Measurements from ENCODE around the gene OCA2. TPM values are rescaled to one million over a fixed set of nuclear protein-coding genes. Genes with fewer than 3 reads are reported as not detected.
"Not testable (repeated sequence)": the region's sequence is repeated elsewhere in the genome, so short reads cannot be mapped to it uniquely, and the experiment has no call there.

The OCA2 gene
- polyA plus RNA-seq, 1 donor from 2014 or later: not detected

- Mint-ChIP-seq H3K27ac (no peak overlapping the region), H3K4me3 (no peak overlapping the region), H3K27me3 (no peaks in the 10 kb centered on the region), H3K9me3 (peaks cover 0 to 5% (median 0%) of the 10 kb centered on the region in 3 donors), H3K36me3 (no peaks in the 10 kb centered on the region), H3K4me1 (no peaks in the 10 kb centered on the region)
Observed at GRCh38 chr15:28021281-28022039, 77.7 kb downstream of the OCA2 start.

- no peaks in the 10 kb centered on the region for H3K36me3 Mint-ChIP-seq
- H3K27ac Mint-ChIP-seq: no peak overlapping the region
- H3K9me3 Mint-ChIP-seq: peaks cover 0 to 5% (median 0%) of the 10 kb centered on the region in 3 donors
- no peaks in the 10 kb centered on the region for H3K4me1 Mint-ChIP-seq
- H3K27me3 Mint-ChIP-seq: no peaks in the 10 kb centered on the region
- H3K4me3 Mint-ChIP-seq: no peak overlapping the region
Observed at GRCh38 chr15:28020644-28021043, 78.5 kb downstream of the OCA2 start.

- Mint-ChIP-seq H3K4me1 (no peaks in the 10 kb centered on the region), H3K36me3 (no peaks in the 10 kb centered on the region), H3K27me3 (no peaks in the 10 kb centered on the region), H3K9me3 (peaks cover 0 to 4% (median 0%) of the 10 kb centered on the region in 3 donors), H3K4me3 (no peak overlapping the region), H3K27ac (no peak overlapping the region)
Observed at GRCh38 chr15:28019594-28020309, 79.4 kb downstream of the OCA2 start.

- no peaks in the 10 kb centered on the region for H3K36me3 Mint-ChIP-seq
- H3K27me3 Mint-ChIP-seq: no peaks in the 10 kb centered on the region
- peaks cover 0 to 4% (median 4%) of the 10 kb centered on the region in 3 donors for H3K9me3 Mint-ChIP-seq
- H3K27ac Mint-ChIP-seq: no peak overlapping the region
- H3K4me3 Mint-ChIP-seq: no peak overlapping the region
- H3K4me1 Mint-ChIP-seq: no peaks in the 10 kb centered on the region
Observed at GRCh38 chr15:28018291-28019044, 80.6 kb downstream of the OCA2 start.

GRCh38 chr15:28017423-28017924, 81.6 kb downstream of the OCA2 start:
- H3K4me3 Mint-ChIP-seq: no peak overlapping the region
- no peaks in the 10 kb centered on the region for H3K36me3 Mint-ChIP-seq
- peaks cover 0 to 5% (median 4%) of the 10 kb centered on the region in 3 donors for H3K9me3 Mint-ChIP-seq
- H3K4me1 Mint-ChIP-seq: no peaks in the 10 kb centered on the region
- no peaks in the 10 kb centered on the region for H3K27me3 Mint-ChIP-seq
- no peak overlapping the region for H3K27ac Mint-ChIP-seq

GRCh38 chr15:28015855-28016254, 83.3 kb downstream of the OCA2 start:
- Mint-ChIP-seq H3K4me3 (no peak overlapping the region), H3K9me3 (peaks cover 0 to 5% (median 4%) of the 10 kb centered on the region in 3 donors), H3K36me3 (no peaks in the 10 kb centered on the region), H3K27ac (no peak overlapping the region), H3K4me1 (no peaks in the 10 kb centered on the region), H3K27me3 (no peaks in the 10 kb centered on the region)

GRCh38 chr15:28014623-28015200, 84.4 kb downstream of the OCA2 start:
- Mint-ChIP-seq H3K4me3 (no peak overlapping the region), H3K4me1 (no peaks in the 10 kb centered on the region), H3K36me3 (no peaks in the 10 kb centered on the region), H3K9me3 (peaks cover 0 to 7% (median 6%) of the 10 kb centered on the region in 3 donors), H3K27ac (no peak overlapping the region), H3K27me3 (no peaks in the 10 kb centered on the region)

- Mint-ChIP-seq H3K36me3 (no peaks in the 10 kb centered on the region), H3K27me3 (no peaks in the 10 kb centered on the region), H3K9me3 (peaks cover 0 to 9% (median 9%) of the 10 kb centered on the region in 3 donors), H3K4me1 (no peaks in the 10 kb centered on the region), H3K27ac (no peak overlapping the region), H3K4me3 (no peak overlapping the region)
Observed at GRCh38 chr15:28013976-28014375, 85.1 kb downstream of the OCA2 start.

- no peak overlapping the region for H3K4me3 Mint-ChIP-seq
- no peak overlapping the region for H3K27ac Mint-ChIP-seq
- H3K4me1 Mint-ChIP-seq: no peaks in the 10 kb centered on the region
- peaks cover 0 to 10% (median 8%) of the 10 kb centered on the region in 3 donors for H3K9me3 Mint-ChIP-seq
- no peaks in the 10 kb centered on the region for H3K36me3 Mint-ChIP-seq
- H3K27me3 Mint-ChIP-seq: no peaks in the 10 kb centered on the region
Observed at GRCh38 chr15:28013480-28013879, 85.6 kb downstream of the OCA2 start.

- Mint-ChIP-seq H3K4me3 (no peak overlapping the region), H3K36me3 (no peaks in the 10 kb centered on the region), H3K27me3 (no peaks in the 10 kb centered on the region), H3K27ac (no peak overlapping the region), H3K9me3 (peaks cover 0 to 13% (median 6%) of the 10 kb centered on the region in 3 donors), H3K4me1 (no peaks in the 10 kb centered on the region)
Observed at GRCh38 chr15:28012231-28012630, 86.9 kb downstream of the OCA2 start.

- H3K36me3 Mint-ChIP-seq, H3K27me3 Mint-ChIP-seq, H3K4me1 Mint-ChIP-seq, H3K27ac Mint-ChIP-seq, H3K4me3 Mint-ChIP-seq: not testable (repeated sequence)
- H3K9me3 Mint-ChIP-seq: peaks cover 5 to 14% (median 10%) of the 10 kb centered on the region in 3 donors
Observed at GRCh38 chr15:28008175-28008574, 90.9 kb downstream of the OCA2 start.

- no peaks in the 10 kb centered on the region for H3K27me3 Mint-ChIP-seq
- H3K4me1 Mint-ChIP-seq: no peaks in the 10 kb centered on the region
- H3K27ac Mint-ChIP-seq: no peak overlapping the region
- no peaks in the 10 kb centered on the region for H3K36me3 Mint-ChIP-seq
- H3K9me3 Mint-ChIP-seq: peaks cover 5 to 14% (median 9%) of the 10 kb centered on the region in 3 donors
- H3K4me3 Mint-ChIP-seq: no peak overlapping the region
Observed at GRCh38 chr15:28006116-28006905, 92.8 kb downstream of the OCA2 start.

GRCh38 chr15:28005004-28005527, 94.0 kb downstream of the OCA2 start:
- H3K27me3 Mint-ChIP-seq: no peaks in the 10 kb centered on the region
- no peaks in the 10 kb centered on the region for H3K4me1 Mint-ChIP-seq
- no peak overlapping the region for H3K27ac Mint-ChIP-seq
- H3K4me3 Mint-ChIP-seq: peak overlapping the region in 1 of 4 donors; percentile 65
- peaks cover 5 to 14% (median 8%) of the 10 kb centered on the region in 3 donors for H3K9me3 Mint-ChIP-seq
- no peaks in the 10 kb centered on the region for H3K36me3 Mint-ChIP-seq

All from IgD-negative memory B cell (primary cell).